Endometrial microvascular endothelial cells (primary cell): Measurements from ENCODE around the gene GAGE10. TPM values are rescaled to one million over a fixed set of nuclear protein-coding genes. Genes with fewer than 3 reads are reported as not detected.

ENCODE experiments used
- in situ Hi-C: cut with HindIII; loops from 2 replicates; pipeline ENCODE4 v1.10.0; 2017; ENCODE audit warnings: low sequenced_read_pairs, low pct_unique_long_range_greater_than_20kb; ENCODE audit errors: inconsistent ontology term
- total RNA-seq: library from RNA; depleted of rRNA; stranded (reverse); fragments of >200 nt; gene quantifications from one replicate; pipeline ENCODE4 v1.2.3, GENCODE V29; 2015; ENCODE audit errors: inconsistent ontology term

The GAGE10 gene, protein sequence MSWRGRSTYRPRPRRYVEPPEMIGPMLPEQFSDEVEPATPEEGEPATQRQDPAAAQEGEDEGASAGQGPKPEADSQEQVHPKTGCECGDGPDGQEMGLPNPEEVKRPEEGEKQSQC
- not detected for total RNA-seq

DNA sequence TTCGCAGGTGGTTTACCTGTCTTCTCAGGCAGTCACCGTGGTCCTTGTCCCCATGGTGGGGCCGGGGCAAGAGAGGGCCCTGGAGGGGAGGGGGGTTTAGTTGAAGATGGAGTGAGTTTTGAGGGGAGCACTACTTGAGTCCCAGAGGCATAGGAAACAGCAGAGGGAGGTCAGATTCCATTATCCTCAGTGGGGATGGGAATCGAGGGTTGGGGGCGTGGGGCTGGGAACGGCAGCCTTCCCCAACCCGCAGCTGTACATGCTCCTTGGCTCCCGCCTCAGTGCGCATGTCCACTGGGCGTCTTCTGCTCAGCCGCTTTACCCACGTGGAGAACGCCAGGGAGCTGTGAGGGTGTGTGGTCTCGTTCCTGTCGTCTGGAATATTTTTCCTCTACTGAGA, at the start of gene GAGE10:
Gene GAGE10 (plus strand): TSS at position 301 of the 400 bp plus-strand sequence. CDS start 1,214 bp downstream, outside the sequence.
- in situ Hi-C loops: no loop called here

GRCh38 chrX:49254639-49255038, 48.8 kb upstream of the GAGE10 start:
- in situ Hi-C loops: no loop called here

DNA sequence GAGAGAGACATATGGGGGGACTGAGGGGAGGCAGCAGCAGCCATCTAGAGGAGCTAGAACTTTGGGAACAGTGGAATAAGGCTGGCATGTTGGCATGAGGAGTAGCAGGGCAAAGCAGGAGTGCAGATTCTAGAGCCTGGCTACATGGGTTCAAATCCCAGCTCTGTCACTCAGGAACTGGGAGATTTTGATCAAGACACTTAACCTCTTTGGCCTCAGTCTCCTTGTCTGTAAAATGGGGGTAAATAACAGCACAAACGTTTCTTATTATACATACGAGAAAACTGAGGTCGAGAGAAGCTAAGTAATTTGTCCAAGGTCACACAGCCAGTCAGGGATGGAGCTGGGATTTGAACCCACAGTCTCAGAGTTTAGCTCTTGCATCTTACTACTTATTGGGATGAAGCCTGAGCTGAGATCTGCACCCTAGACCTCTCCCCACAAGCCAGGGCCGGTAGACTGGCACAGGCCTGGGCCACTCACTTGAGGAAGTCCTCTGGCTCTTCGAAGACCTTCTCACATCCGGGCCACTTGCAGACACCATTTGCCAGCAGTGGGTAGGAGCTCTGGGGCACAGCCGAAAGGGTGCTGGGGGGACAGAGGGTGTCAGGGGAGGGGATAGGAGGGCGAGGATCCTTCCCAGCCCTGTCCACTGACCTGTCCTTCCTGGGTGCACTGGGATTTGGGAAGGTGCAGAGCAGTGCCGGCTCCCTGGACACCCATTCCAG, 47.0 kb upstream of the GAGE10 start:
- in situ Hi-C loops: no loop called here

- in situ Hi-C loops: no loop called here
Measured at GRCh38 chrX:49257074-49257790, 46.2 kb upstream of the GAGE10 start.

- in situ Hi-C loops: no loop called here
Measured at GRCh38 chrX:49257846-49258748, 45.3 kb upstream of the GAGE10 start.

DNA sequence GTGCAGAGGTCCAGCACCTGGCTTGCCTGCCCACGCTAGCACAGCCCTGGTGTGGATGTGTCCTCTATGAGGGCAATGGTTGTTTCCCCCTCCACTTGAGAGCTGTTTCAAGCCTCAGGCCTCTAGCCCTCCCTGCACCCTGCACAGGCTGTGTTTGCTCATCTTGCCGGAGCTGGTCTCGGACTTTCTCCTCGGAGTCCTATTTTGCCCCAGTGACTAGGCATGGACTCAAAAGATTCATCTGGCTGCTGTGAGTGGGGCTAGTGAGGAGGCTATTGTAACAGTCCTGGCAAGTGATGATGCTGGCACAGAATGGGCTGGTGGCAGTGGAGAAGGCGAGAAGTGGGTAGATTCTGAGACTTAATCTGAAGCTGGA, 44.7 kb upstream of the GAGE10 start:
- in situ Hi-C loops: no loop called here

DNA sequence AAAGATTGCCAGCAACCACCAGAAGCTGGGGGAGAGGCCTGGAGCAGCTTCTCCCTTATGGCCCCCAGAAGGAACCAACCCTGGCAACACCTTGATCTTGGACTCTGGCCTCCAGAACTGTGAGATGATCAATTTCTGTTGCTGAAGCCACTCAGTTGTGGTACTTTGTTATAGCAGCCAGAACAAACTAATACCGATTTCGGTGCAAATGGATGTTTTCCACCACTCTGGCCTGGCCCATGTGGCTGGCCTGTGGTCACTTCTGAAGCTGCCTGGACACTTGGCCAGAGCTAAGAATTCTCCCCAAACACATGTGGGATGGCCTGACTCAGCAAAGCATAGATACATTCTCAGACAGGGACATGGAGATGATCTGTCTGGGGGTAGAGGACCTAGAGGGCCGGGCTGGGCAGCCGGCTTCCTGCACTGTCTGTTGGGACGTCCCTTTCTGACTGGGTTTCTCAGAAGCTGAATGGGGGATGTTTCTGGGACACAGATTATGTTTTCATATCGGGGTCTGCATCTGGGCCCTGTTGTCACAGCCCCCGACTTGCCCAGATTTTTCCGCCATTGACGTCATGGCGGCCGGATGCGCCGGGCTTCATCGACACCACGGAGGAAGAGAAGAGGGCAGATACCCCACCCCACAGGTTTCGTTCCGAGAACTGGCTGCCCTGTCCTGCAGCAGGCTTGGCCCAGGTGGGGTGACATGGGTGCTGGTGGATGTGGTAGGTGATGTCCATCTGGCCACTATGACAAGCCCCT, 43.0 kb upstream of the GAGE10 start:
- in situ Hi-C loops: no loop called here

DNA sequence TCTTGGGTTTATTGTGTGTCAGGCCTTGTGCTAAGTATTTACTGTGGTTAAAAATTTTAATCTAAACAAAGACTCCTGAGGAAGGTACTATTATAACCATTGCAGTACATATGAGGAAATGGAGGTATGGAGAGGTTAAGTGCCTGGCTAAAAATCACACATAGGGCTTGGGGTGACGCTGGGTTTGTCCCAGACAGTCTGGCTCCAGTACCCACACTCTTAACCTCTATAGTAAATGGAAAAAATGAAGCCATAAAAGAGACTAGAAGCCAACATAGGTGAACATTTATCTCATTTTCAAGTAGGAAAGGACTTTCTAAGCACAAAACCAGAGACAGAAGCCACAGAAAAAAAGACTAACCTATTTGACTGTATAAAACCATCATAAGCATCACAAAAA, 40.8 kb upstream of the GAGE10 start:
- in situ Hi-C loops: no loop called here

GRCh38 chrX:49263631-49264030, 39.8 kb upstream of the GAGE10 start:
- in situ Hi-C loops: no loop called here

DNA sequence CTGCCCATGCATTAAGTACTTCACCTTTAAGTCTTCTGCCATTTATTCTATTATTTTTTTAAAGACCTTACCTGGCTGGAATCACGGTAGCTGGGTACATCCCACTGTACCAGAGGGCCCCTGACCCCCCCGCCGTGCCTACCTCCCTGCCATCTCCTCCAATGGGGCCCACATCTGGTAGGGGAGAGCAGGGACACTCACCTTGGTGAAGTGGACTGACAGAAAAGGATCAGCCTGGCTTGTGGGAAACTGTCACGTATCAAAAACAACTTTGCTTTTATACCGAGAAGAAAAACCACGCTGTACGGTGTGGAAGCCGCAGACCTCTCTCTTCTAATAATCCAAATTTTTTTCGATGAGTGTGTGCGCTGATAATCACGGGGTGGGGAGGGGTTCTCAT, 39.0 kb upstream of the GAGE10 start, which contains the start of gene FOXP3:
Gene FOXP3 (minus strand): TSS at position 251 of the 400 bp plus-strand sequence. CDS start 6,205 bp downstream, outside the sequence.
- in situ Hi-C loops: no loop called here

- in situ Hi-C loops: no loop called here
Measured at GRCh38 chrX:49266523-49267445, 36.7 kb upstream of the GAGE10 start.

- in situ Hi-C loops: no loop called here
Measured at GRCh38 chrX:49268702-49269009, 34.8 kb upstream of the GAGE10 start.

DNA sequence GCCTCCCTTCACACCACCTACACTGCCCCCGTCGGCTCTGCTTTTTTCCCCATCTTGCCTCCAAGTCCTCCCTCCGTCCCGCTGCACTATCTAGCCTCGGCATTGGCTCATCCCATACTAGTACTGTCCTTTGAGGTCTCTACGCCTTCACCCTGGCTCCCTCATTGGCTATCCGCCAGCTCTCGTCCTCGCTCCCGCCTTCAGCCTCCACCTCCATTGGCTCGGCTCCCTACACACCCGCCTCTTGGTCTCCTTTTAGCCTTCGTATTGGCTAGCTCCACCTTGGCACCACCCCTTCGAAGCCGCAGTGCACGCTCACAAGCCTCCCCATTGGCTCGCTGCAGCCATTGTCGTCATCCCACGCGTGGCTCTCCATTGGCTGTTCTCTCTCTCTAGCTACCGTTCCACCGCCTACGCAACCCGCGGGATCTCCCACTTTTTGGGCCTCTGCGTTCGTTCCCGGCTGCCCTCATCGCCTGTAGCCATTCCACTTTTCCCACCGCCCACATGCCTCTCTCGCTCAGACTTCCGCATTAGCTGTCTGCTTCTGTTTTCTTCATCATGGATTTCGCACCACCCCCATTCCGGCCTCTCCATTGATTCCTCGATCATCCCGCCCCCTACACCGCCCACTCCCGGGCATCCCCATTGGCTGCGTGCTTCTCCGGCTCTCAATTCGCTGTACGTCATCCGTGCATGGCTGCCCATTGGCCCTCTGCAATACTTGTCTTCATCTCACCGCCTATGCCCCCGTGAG, 34.3 kb upstream of the GAGE10 start:
- in situ Hi-C loops: no loop called here

DNA sequence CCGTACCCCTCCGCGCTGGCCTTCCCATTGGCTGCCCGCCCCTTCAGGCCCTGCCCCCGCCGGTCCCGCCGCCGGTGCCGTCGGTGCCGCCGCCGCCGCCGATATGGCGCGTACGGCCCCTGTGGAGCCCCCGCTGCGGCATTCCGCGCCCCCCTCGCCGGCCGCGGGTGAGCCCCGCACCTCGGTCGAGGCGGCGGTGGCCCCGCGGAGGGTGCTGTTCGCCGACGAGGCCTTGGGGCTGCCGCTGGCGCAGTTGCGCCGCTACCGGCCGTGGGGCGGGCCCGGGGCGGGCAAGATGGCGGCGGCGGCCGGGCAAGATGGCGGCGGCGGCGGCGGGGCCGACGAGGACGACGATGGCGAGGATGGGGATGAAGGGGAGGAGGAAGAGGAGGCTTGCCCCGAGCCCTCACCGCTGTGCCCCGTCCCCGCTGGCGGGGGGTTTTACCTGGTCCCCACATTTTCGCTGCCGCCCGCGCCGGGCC, 33.6 kb upstream of the GAGE10 start, which contains the start of gene PPP1R3F:
Gene PPP1R3F (plus strand): TSS at position 27 of the 482 bp plus-strand sequence. CDS start 77 bp downstream, at position 104.
- in situ Hi-C loops: no loop called here

DNA sequence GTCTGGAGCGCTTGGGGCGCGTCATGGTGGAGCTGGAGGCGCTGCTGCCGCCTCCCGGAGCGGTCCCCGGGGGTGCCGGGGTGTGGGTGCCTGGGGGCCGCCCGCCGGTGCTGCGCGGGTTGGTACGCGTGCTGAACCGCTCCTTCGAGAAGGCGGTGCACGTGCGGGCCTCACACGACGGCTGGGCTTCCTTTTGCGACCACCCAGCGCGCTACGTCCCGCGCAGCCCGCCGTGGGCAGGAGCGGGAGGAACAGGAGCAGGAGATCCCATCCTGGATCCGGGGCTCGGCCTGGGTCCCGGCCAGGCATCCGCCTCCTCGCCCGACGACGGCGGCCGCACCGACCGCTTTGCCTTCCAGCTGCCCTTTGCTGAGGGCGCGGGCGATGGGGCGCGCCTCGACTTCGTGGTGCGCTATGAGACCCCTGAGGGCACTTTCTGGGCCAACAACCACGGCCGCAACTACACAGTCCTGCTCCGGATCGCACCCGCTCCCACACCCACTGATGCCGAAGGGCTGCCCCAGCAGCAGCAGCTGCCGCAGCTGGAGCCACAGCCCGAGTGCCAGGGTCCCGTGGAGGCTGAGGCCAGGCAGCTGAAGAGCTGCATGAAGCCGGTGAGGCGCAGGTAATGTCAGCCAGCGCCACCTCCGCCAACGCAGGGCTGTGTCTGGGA, 33.1 kb upstream of the GAGE10 start:
- in situ Hi-C loops: no loop called here

GRCh38 chrX:49271341-49271740, 32.1 kb upstream of the GAGE10 start:
- in situ Hi-C loops: no loop called here
